T-helper 2 cell treated with Interferon-gamma antibody and Interleukin-4, amounts not matched to agents 5 μg/mL and 100 μg/mL, for 36 hours (primary cell): ENCODE results near the gene PIP5K1C.
A peak's percentile ranks its signal among the peaks of the same experiment; 100 is the strongest.

Experiments
- DNase-seq: peaks from one replicate; pipeline ENCODE4 v3.0.0; 2021; ENCODE audit warnings: low spot score
- H3K27ac Mint-ChIP-seq: one replicate; pipeline ENCODE4 v1.8.0; 2021; ENCODE audit warnings: mild to moderate bottlenecking, mixed read lengths
- H3K27me3 Mint-ChIP-seq: one replicate; pipeline ENCODE4 v1.8.0; 2021; ENCODE audit warnings: low read depth, mixed read lengths
- H3K36me3 Mint-ChIP-seq: one replicate; pipeline ENCODE4 v1.8.0; 2021; ENCODE audit warnings: low read depth, mixed read lengths
- H3K4me1 Mint-ChIP-seq: one replicate; pipeline ENCODE4 v1.8.0; 2021; ENCODE audit warnings: low read depth, mixed read lengths
- H3K4me3 Mint-ChIP-seq: one replicate; pipeline ENCODE4 v1.8.0; 2022; ENCODE audit warnings: mild to moderate bottlenecking, moderate library complexity, mixed read lengths
- H3K9me3 Mint-ChIP-seq: one replicate; pipeline ENCODE4 v1.8.0; 2021; ENCODE audit warnings: mixed read lengths

Gene PIP5K1C

DNA sequence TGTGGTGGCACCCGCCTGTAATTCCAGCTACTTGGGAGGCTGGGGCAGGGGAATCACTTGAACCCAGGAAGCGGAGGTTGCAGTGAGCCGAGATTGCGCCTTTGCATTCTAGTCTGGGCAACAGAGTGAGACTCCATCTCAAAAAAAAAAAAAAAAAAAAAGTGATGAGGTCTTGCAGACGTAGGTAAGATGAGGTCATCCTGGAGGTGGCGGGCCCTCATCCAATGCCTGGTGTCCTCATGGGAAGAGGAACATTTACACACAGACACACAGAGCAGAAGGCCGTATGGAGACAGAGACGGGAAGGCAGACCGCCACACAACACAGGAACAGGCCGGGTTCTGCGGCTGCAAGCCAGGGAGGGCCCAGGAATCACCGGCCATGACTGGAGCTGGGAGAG, 78.0 kb downstream of the PIP5K1C start:
- H3K27ac Mint-ChIP-seq = no peak overlapping the region
- peaks cover 11% of the 10 kb centered on the region for H3K36me3 Mint-ChIP-seq
- H3K9me3 Mint-ChIP-seq = no peaks in the 10 kb centered on the region
- no peak for DNase-seq
- peaks cover 16% of the 10 kb centered on the region for H3K4me1 Mint-ChIP-seq
- no peaks in the 10 kb centered on the region for H3K27me3 Mint-ChIP-seq
- no peak overlapping the region for H3K4me3 Mint-ChIP-seq

DNA sequence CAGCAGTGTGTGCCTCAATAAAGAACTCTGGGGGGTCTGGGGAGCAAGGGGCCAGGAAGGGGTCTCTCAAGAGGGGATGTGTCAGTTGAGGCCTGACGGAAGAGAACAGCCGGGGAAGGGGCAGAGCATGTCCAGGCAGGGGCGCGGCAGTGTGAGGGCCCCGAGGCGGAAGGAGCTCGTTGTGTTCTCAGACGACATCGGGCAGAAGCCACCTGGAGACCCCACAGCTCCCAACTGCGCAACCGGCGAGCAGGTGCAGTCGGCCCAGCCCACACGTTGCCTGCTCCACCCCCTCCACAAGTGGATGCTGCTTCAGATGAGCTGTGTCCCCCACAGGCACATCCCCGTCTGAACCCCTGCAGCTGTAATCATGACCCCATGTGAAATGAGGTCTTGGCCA, 78.6 kb downstream of the PIP5K1C start:
- no peak for DNase-seq
- no peak overlapping the region for H3K4me3 Mint-ChIP-seq
- H3K36me3 Mint-ChIP-seq = peaks cover 11% of the 10 kb centered on the region
- no peak overlapping the region for H3K27ac Mint-ChIP-seq
- H3K9me3 Mint-ChIP-seq = no peaks in the 10 kb centered on the region
- no peaks in the 10 kb centered on the region for H3K27me3 Mint-ChIP-seq
- H3K4me1 Mint-ChIP-seq = peaks cover 13% of the 10 kb centered on the region

DNA sequence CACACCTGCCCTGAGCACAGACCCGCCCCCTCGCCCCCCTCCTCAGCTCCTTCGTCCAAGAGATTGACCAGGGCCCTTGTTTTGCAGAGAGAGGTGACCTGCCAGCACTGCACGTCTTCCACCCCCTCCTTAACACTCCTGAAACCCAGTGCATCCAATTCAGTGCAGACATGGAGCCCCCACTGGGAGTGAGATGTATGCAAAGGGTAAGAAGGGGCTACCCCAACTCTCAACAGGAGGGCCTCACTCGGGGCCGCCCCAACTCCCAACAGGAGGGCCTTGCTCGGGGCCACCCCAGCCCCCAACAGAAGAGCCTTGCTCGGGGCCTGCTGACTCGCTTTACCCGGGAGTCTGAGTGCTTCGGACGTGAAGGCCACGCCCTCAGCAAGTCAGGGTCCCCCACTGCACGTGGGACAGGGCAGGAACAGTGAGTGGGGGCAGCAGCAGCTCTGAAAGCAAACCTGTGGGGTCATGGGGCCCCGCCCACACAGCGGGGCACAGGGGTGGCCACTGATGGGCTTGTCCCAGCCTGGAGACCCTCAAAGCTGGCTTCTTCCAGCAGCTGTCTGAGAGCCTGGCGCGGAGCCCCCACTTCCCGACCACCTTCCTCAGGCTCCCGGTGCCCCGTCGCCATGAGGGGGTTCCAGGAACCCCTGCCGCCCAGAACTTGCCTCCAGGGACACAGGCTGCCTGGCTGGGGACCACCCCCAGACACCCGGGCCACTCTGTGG, 79.3 kb downstream of the PIP5K1C start:
- peaks cover 11% of the 10 kb centered on the region for H3K4me1 Mint-ChIP-seq
- no peaks in the 10 kb centered on the region for H3K9me3 Mint-ChIP-seq
- H3K27ac Mint-ChIP-seq = no peak overlapping the region
- no peaks in the 10 kb centered on the region for H3K27me3 Mint-ChIP-seq
- H3K4me3 Mint-ChIP-seq = no peak overlapping the region
- no peak for DNase-seq
- H3K36me3 Mint-ChIP-seq = peaks cover 11% of the 10 kb centered on the region

DNA sequence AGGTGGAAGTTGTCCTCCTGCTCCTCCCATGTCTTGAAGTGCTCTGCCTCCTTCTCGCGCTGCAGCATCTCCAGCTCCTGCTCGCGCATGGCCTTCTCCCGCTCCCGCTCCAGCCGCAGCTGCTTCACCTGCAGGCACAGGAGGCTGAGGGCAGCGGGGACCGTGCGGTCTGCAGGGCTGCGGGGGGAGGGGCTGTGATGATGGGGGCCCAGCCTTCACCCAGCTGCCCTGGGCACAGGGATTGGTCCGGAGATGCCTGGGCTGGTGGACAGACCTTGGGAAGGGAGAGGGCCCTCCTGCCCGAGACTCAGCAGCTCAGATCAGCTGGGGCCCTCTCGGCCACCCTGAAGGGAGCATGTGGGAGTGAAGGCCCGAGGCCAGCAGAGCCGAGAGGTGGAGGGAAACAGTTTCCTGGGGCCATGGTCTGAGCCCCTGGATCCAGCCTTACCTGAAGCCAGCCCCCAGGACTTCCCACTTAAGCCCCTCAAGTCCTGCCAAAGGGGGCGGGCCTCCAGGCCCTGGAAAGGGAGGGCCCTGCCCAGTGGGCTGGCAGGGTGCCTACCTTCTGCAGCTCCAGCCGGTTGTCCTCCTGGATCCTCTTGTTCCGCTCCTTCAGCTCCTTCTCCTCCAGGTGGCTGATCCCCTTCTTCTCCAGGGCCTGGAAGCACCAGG, 80.0 kb downstream of the PIP5K1C start:
- no peaks in the 10 kb centered on the region for H3K27me3 Mint-ChIP-seq
- H3K27ac Mint-ChIP-seq = no peak overlapping the region
- no peak overlapping the region for H3K4me3 Mint-ChIP-seq
- no peak for DNase-seq
- no peaks in the 10 kb centered on the region for H3K9me3 Mint-ChIP-seq
- H3K36me3 Mint-ChIP-seq = peaks cover 11% of the 10 kb centered on the region
- peaks cover 9% of the 10 kb centered on the region for H3K4me1 Mint-ChIP-seq

DNA sequence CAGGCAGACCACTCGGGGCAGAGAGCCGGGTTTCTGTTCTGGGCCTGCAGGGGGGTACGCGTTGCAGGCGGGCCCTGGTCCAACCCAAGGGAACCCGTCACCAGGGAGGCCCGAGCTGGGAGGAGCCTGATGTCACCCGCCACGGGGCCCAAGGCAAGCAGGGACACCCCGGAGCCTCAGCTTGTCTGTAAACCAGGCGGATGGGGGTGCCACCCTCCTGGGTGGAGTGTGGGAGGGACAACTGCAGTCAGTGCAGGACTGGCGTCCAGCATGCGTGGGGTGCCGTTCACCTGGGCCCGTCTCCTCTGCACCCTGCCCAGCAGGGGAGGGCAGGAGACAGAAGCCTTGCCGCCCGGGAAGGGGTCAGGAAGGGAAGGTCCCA, 80.6 kb downstream of the PIP5K1C start:
- peaks cover 11% of the 10 kb centered on the region for H3K36me3 Mint-ChIP-seq

DNA sequence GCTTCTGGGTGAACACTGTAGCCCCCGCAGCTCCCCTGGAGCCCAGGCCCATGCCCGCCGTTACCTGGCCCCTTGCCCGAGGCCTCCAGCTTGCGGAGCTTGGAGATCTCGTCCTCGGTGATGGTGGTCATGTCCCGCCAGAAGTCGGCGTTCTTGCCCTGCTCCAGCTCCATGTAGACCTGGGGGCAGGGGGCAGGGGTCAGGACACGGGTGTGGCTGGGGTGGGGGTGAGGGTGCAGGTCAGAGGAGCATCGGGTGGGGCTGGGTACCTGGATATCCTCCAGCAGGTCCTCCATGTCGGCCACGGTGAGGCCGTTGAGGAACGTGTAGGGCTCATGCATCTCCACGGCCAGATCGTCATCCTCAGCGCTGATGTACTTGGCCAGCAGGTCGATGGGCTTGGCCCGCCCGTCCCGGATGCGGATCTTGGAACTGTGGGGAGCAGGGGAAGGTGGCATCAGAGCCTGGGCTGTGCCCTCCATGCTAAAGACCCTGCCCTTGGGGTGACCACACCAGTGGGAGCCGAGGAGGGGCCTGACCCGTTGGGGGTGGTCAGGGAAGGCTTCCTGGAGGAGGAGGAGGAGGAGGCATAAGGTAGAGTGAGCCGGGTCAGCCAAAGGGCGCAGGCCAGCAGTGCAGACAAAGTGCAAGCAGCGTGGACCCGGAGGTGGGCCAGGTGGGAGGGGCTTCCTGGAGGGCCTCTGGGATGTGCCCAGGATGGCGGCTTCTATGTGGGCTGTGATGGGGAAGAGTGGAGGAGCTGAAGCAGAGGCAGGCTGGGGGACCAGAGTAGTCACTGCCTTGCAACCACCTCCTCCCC, 81.2 kb downstream of the PIP5K1C start:
- H3K4me3 Mint-ChIP-seq = no peak overlapping the region
- peaks cover 11% of the 10 kb centered on the region for H3K36me3 Mint-ChIP-seq
- H3K27me3 Mint-ChIP-seq = no peaks in the 10 kb centered on the region
- H3K9me3 Mint-ChIP-seq = no peaks in the 10 kb centered on the region
- DNase-seq = no peak
- H3K27ac Mint-ChIP-seq = no peak overlapping the region
- peaks cover 3% of the 10 kb centered on the region for H3K4me1 Mint-ChIP-seq

More for the DNA sequence above, 80.6 kb downstream of the PIP5K1C start:
- no peaks in the 10 kb centered on the region for H3K27me3 Mint-ChIP-seq
- H3K4me1 Mint-ChIP-seq = peaks cover 7% of the 10 kb centered on the region
- no peak overlapping the region for H3K4me3 Mint-ChIP-seq
- no peaks in the 10 kb centered on the region for H3K9me3 Mint-ChIP-seq
- DNase-seq = no peak
- no peak overlapping the region for H3K27ac Mint-ChIP-seq

DNA sequence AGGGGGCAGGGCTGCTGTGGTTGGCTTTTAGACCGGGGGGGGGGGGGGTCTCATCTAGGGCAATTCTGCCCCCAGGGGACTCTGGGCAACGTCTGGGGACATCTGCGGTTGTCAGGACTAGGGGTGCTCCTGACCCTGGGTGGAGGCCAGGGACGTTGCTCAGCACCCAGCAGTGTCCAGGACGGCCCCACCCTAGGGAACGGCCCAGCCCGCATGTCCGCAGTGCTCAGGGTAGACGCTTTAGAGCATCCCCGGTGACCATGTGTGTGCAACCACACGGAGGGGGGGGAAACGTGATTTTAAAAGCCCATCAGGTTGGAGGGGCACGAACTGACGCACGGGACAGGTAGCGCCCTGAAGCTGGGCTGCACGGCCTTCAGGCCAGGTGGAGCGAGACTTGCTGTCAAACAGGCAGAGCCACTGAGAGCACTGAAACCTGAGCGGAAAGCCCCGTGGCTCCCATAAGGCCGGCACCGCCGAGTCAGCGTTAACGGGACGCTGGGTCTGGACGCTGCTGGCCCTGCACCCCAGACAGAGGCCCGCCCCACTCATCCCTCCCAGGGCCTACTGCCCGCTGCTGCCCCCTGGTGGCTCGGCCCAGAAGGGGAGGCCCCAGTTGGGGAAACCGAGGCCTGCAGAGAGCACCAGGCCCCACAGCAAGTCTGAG, 82.0 kb downstream of the PIP5K1C start:
- peak; percentile 30 for DNase-seq
- peaks cover 3% of the 10 kb centered on the region for H3K4me1 Mint-ChIP-seq
- H3K27ac Mint-ChIP-seq = no peak overlapping the region
- H3K36me3 Mint-ChIP-seq = peaks cover 11% of the 10 kb centered on the region
- no peak overlapping the region for H3K4me3 Mint-ChIP-seq
- no peaks in the 10 kb centered on the region for H3K9me3 Mint-ChIP-seq
- H3K27me3 Mint-ChIP-seq = no peaks in the 10 kb centered on the region

DNA sequence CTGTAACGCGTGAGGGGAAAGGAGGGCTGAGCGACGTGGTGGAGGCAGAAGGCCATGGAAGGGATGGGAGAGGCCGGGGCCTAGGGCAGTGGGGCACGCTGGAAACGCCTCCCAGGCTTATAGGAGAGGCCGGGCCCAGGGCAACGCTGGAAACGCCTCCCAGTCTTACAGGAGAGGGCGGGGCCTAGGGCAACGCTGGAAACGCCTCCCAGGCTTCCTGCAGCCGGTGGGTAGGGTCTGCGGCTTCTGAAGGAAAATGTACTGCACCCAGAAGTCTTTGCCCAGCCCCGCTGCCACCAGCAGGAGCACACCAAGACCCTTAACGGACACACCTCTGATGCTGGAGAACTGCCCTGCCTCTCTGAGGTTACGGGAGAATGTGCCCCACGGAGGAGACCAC, 82.8 kb downstream of the PIP5K1C start:
- no peak for DNase-seq

DNA sequence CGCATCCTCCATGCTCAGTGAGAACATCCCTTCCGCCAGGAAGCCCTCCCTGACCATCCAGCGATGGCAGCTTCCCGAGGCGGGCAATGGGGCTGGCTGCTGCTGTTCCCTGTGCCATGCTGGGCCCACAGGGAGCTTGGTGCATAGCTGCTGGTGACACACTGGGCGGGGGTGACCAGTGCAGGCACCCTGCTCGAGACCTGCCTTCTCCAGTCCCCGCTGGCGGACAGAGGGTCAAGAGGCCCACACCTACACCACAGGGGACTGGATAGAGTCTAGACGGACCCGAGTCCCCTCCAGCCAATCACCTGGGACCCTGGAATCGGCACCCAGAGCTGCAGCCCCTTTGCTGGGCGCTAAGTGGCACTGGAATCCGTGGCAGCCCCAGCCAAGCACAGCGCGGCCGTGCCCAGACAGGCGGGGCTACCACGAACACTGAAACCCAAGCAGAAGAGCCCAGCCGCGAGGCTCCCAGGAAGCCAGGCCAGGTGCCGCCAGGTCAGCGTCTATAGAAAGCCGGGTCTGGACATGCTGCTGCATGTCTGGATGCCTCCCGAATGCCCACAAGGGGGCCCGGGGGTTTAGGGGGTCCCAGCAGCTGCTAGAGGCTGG, 84.6 kb downstream of the PIP5K1C start:
- peaks cover 3% of the 10 kb centered on the region for H3K4me1 Mint-ChIP-seq
- H3K27me3 Mint-ChIP-seq = no peaks in the 10 kb centered on the region
- H3K36me3 Mint-ChIP-seq = peaks cover 11% of the 10 kb centered on the region
- no peak overlapping the region for H3K27ac Mint-ChIP-seq
- H3K9me3 Mint-ChIP-seq = no peaks in the 10 kb centered on the region
- no peak for DNase-seq
- no peak overlapping the region for H3K4me3 Mint-ChIP-seq

More for the DNA sequence above, 82.8 kb downstream of the PIP5K1C start:
- Mint-ChIP-seq H3K27me3 (no peaks in the 10 kb centered on the region), H3K36me3 (peaks cover 6% of the 10 kb centered on the region), H3K27ac (no peak overlapping the region), H3K9me3 (no peaks in the 10 kb centered on the region), H3K4me1 (peaks cover 3% of the 10 kb centered on the region), H3K4me3 (no peak overlapping the region)

DNA sequence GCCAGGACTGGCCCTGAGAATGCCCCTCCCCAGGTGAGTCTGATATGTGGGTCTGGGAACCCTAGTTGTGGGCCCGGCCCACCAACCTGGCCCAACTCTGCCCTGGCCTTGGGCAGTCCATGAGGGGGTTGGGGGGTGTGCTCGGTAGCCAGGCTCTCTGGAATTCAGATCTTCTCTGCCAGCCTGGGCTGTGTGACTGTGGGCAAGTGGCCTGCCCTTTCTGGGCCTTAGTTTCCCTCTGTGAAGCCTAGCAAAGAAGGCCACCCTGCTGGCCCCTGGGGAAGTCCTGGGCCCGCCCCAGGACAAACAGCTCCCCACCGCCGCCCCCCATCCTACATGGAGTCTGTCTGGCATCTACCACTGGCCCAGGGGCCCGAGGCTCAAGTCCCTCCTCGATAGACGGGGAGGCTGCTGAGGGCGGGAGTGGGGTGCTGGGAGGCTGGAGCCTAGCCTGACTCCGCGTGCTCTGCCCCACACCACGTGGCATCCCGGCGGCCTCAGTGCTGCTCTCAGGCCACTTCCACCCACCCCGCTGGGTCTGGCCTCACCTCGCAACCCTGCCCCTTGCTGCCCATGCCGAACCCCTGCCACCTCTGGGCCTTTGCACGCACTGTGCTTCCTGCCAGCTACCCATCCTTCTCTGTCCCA, 85.3 kb downstream of the PIP5K1C start:
- Mint-ChIP-seq H3K4me3 (no peak overlapping the region), H3K27ac (no peak overlapping the region), H3K9me3 (no peaks in the 10 kb centered on the region), H3K27me3 (no peaks in the 10 kb centered on the region), H3K4me1 (peaks cover 3% of the 10 kb centered on the region), H3K36me3 (peaks cover 14% of the 10 kb centered on the region)
- no peak for DNase-seq

DNA sequence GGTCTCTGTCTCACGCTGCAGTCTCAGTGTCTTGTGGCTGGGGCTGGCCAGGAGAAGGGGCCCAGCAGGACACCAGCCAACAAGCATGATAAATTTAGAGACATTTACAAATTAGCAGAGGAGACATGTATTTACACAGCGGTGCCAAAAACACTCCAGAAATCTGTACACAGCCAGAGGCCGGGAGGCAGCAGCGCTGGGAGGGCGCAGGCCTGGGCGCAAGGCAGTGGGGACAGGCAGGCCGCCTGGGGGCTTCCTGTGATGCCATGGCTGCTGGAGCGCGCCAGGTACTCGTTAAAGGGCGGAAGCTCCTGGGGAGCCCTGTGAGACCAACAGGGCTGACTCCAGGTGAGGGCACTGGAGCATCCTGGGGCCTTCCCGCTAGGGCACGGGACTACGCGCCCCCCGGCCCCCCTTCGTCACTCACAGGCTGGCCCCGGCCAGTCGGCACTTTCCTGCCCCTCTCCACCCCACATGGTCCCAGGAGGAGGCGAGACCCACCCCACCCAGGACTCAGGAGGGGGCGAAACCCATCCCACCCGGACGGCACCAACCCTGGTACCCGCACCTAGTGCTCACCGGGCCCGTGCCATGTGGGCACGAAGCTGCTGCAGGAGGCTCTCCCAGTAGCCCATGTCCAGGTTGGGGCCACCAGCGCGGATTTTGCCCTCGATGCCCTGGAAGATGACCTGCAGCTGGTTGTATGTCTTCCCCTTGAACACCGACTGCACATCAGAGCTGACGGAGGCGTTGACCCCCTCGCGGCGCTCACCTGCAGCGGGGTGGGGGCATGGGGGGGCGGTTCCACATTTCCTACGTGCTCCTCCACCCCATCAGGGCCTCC, 86.2 kb downstream of the PIP5K1C start:
- H3K36me3 Mint-ChIP-seq = peaks cover 10% of the 10 kb centered on the region

DNA sequence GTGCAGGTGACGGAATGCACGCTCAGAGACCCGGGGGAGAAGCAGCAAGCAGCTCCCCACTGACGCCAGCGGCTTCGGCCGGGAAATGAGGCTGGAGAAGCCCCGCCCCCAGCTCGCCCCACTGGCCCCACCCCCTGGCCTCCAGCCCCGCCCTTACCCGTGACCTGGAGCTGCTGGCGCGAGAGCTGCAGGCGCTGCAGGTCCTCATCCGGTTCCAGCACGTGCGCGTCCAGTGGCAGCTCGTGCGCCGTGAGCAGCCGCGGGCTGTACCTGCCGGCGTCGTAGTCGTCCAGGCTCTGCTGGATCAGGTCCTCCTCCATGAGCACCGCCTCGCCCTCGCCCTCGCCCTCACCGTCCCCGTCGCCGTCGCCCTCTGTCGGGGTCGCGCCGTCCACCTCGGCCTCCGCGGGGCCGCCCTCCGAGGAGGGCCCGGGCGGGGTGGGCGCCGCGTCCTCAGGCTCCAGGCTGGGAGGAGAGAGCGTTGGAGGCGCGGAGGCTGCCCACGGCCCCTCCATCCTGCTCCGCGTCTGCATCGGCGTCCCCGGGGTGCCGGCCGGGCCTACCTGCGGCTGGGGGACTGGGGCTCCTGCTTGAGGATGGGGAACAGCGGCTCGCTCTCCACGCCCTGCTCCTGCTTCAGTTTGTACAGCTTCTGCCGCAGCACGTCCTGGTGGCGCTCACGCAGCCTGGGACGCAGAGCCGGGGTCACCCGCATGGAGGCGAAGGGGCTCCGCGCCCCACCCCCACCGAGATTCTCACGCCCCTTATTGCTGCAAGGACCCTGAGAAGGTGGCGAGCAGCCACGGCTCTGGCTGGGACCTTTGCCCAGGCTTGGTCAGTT, 87.1 kb downstream of the PIP5K1C start:
- Mint-ChIP-seq H3K4me1 (peaks cover 5% of the 10 kb centered on the region), H3K27ac (no peak overlapping the region), H3K4me3 (no peak overlapping the region), H3K36me3 (peaks cover 9% of the 10 kb centered on the region), H3K9me3 (no peaks in the 10 kb centered on the region), H3K27me3 (peaks cover under 1% of the 10 kb centered on the region)
- DNase-seq = no peak

More for the DNA sequence above, 86.2 kb downstream of the PIP5K1C start:
- DNase-seq = no peak
- H3K27me3 Mint-ChIP-seq = no peaks in the 10 kb centered on the region
- no peaks in the 10 kb centered on the region for H3K9me3 Mint-ChIP-seq
- H3K4me1 Mint-ChIP-seq = peaks cover 3% of the 10 kb centered on the region
- no peak overlapping the region for H3K4me3 Mint-ChIP-seq
- no peak overlapping the region for H3K27ac Mint-ChIP-seq
